ENCODE results near the gene AHSA1. TPM values are rescaled to one million over a fixed set of nuclear protein-coding genes. Genes with fewer than 3 reads are reported as not detected.

Gene AHSA1
- polyA plus RNA-seq, 3 donors, result 173 to 234 (median 209) TPM

GRCh38 chr14:77502109-77502782 lies 44.4 kb downstream of the AHSA1 start:
- DNase-seq, result no peak

GRCh38 chr14:77503138-77503537 lies 45.2 kb downstream of the AHSA1 start:
- DNase-seq, result no peak

- DNase-seq, result no peak
Measured at GRCh38 chr14:77505031-77505430, 47.1 kb downstream of the AHSA1 start.

GRCh38 chr14:77507762-77508161 lies 49.9 kb downstream of the AHSA1 start:
- DNase-seq, result no peak

- no peak for DNase-seq
Measured at GRCh38 chr14:77508249-77508648, 50.4 kb downstream of the AHSA1 start.

- no peak for DNase-seq
Measured at GRCh38 chr14:77508876-77509275, 51.0 kb downstream of the AHSA1 start.

GRCh38 chr14:77509366-77509765 lies 51.5 kb downstream of the AHSA1 start:
- no peak for DNase-seq

- DNase-seq, result no peak
Measured at GRCh38 chr14:77511486-77512162, 53.7 kb downstream of the AHSA1 start.

GRCh38 chr14:77516126-77516525 lies 58.2 kb downstream of the AHSA1 start:
- DNase-seq, result no peak

Other genes starting within 250 kb of the AHSA1 start
- not detected for gene NGB, start 186.9 kb upstream of the AHSA1 start, polyA plus RNA-seq (ENCODE audit: insufficient read length in 3 of 3)
- gene POMT2, start 137.2 kb upstream of the AHSA1 start, polyA plus RNA-seq (ENCODE audit: insufficient read length in 3 of 3), result 10 to 100 TPM; 36.6 to 54.2 (median 44.1) TPM
- gene GSTZ1, start 137.1 kb upstream of the AHSA1 start, polyA plus RNA-seq (ENCODE audit: insufficient read length in 3 of 3), result 10 to 100 TPM; 31.8 to 33.6 (median 33.5) TPM
- 10 to 100 TPM; 18.1 to 25.4 (median 24.5) TPM for gene TMED8, start 81.0 kb upstream of the AHSA1 start, polyA plus RNA-seq (ENCODE audit: insufficient read length in 3 of 3)
- 10 to 100 TPM in 1 of 3 donors, 1 to 10 TPM in 2; 8.0 to 10.8 (median 8.3) TPM for gene SAMD15, start 80.7 kb upstream of the AHSA1 start, polyA plus RNA-seq (ENCODE audit: insufficient read length in 3 of 3)
- gene NOXRED1, start 34.6 kb upstream of the AHSA1 start, polyA plus RNA-seq (ENCODE audit: insufficient read length in 3 of 3), result 1 to 10 TPM; 2.0 to 4.5 (median 2.8) TPM
- gene VIPAS39, start 492 bp upstream of the AHSA1 start, polyA plus RNA-seq (ENCODE audit: insufficient read length in 3 of 3), result 10 to 100 TPM; 29.7 to 32.0 (median 31.3) TPM
- 1 to 10 TPM; 2.1 to 2.9 (median 2.7) TPM for gene ISM2, start 40.7 kb downstream of the AHSA1 start, polyA plus RNA-seq (ENCODE audit: insufficient read length in 3 of 3)
- 10 to 100 TPM; 64.8 to 77.3 (median 67.5) TPM for gene SPTLC2, start 158.5 kb downstream of the AHSA1 start, polyA plus RNA-seq (ENCODE audit: insufficient read length in 3 of 3)
- gene ALKBH1, start 249.9 kb downstream of the AHSA1 start, polyA plus RNA-seq (ENCODE audit: insufficient read length in 3 of 3), result 10 to 100 TPM; 16.4 to 19.4 (median 16.9) TPM